Measurements from ENCODE around the gene ZNF232.
"Not testable (repeated sequence)": the region's sequence is repeated elsewhere in the genome, so short reads cannot be mapped to it uniquely, and the experiment has no call there.

Gene ZNF232

DNA sequence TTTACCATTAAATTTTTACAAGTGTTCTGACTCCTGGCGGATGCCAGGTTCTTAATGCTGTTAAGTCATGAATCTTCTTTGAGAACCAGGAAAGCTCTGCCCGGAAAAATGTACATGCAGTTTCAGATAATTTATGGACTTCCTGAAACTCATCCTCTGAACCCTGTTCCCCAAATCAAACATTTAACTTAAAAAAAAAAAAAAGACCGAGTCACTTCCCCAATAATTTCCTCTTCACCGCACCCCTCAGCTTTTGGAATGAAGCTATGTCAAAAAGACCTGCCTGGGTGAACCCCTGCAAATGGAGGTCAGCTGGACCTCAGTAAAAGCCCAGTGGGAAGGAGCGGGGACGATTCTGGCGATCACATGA lies 15.0 kb downstream of the ZNF232 start:
- no peak for DNase-seq

DNA sequence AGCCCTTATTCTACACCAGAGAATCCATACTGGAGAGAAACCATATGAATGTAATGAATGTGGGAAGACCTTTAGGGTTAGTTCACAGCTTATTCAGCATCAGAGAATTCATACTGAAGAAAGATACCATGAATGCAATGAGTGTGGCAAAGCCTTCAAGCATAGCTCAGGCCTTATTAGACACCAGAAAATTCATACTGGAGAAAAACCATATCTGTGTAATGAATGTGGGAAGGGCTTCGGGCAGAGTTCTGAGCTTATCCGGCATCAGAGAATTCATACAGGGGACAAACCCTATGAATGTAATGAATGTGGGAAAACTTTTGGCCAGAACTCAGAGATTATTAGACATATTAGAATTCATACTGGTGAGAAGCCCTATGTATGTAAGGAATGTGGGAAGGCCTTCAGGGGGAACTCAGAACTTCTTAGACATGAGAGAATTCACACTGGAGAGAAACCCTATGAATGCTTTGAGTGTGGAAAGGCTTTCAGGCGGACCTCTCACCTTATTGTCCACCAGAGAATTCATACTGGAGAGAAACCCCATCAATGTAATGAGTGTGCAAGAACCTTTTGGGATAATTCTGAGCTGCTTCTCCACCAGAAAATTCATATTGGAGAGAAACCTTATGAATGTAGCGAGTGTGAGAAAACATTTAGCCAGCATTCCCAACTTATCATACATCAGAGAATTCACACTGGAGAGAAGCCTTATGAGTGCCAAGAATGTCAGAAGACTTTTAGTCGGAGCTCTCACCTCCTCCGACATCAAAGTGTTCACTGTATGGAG lies 19.3 kb downstream of the ZNF232 start:
- no peak for DNase-seq

DNA sequence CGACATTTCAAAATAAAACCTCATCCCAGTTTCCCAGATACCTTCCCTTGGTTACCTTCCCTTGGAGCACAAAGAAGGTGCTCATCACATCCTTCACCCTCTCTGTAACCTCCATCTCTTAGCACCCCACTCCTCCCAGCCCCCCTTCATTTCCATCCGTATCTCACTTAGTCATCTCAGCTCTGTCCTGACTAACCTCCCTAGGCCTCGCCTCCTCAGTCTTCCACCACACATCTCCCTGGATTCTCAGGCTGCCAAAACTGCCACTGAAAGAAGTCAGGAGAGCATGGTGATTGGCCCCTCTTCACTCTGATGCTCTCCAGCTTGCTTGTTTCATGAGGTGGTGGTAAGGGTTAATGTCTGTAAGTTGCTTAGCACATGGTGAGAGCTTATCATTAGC lies 31.1 kb downstream of the ZNF232 start:
- DNase-seq: no peak

DNA sequence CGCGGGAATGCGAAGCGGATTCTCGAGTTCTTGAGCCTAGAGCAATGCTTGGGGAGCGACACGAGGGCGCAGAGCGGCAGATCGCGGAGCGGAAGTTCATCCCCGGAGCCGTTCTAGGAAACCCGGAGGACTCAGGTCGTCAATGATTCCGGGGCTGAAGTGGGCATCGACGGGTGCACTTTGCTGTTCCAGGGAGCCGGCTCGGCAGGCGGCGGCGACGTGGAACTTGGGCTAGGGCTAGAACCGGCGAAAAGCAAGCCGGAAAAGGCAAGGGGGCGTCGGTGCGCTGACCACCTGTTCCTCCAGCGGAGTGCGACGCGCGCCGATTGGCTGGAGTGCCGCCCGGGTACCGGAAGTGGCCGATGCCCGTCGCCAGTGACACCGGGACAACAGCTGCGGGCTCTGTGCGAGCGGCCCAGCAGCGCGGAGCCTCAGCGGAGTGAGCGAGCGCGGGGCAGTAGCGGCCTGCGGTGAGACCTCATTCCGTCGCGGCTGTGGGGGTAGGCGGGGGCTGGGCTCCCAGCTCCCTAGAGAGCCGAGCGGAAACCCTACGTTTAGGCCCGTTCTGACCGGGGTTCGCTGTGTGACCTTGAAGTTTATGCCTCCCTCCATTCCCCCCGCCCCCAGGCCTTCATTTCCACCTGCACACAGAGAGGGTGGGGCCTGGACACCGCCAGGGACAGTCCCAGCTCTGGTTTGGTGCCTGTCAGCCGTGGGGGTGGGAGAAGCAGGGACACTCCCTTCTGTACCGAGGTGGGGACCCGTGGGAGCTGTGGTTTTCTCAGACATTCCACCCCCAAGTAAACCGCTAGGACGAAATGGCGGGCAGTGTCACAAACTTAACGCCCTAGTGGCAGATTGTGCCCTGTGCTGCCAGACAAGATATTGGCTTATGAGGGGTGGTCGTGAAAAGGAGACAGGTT lies 33.3 kb downstream of the ZNF232 start, which contains the start of gene ZFP3:
TSS of gene ZFP3 (plus strand) at position 362 of the 923 bp plus-strand sequence. CDS start 13,038 bp downstream, outside the sequence.
- peak; percentile 62 for DNase-seq

DNA sequence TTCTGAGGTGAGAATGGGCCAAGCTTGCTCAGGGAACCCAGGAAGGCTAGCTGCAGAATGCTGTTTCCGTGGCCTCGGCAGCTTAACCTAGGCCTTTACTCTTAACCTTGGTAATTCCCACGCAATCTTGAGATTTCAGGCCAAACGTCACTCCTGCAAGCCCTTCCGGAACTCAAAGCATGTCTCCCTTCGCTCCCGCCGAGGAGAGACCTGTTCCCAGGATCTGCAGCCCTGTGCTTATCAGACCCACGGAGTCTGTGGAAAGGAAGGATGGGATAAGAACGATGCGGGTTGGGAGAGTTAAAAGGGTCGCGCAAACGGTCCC lies 33.9 kb downstream of the ZNF232 start:
- no peak for DNase-seq

DNA sequence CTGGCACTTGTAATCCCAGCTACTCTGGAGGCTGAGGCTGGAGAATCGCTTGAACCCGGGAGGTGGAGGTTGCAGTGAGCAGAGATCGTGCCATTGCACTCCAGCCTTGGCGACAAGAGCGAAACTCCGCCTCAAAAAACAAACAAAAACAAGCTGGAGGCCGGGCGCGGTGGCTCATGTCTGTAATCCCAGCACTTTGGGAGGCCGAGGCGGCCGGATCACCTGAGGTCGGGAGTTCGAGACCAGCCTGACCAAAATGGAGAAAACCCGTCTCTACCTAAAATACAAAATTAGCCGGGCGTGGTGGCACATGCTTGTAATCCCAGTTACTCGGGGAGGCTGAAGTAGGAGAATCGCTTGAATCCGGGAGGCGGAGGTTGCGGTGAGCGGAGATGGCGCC lies 34.4 kb downstream of the ZNF232 start:
- DNase-seq: not testable (repeated sequence)

DNA sequence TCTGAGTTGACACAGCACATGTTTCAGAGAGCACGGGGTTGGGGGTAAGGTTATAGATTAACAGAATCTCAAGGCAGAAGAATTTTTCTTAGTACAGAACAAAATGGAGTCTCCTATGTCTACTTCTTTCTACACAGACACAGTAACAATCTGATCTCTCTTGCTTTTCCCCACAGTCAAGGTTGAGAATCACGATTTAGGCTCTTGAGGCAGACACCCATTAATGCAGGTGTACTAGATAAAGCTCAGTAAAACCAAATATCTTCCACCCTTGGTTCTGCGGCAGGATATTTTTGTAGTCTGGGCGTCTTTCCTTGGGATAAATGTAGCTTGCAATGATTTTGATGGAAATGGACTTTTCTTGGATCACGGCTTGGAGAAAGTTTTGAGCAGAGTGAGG lies 36.2 kb downstream of the ZNF232 start:
- not testable (repeated sequence) for DNase-seq

DNA sequence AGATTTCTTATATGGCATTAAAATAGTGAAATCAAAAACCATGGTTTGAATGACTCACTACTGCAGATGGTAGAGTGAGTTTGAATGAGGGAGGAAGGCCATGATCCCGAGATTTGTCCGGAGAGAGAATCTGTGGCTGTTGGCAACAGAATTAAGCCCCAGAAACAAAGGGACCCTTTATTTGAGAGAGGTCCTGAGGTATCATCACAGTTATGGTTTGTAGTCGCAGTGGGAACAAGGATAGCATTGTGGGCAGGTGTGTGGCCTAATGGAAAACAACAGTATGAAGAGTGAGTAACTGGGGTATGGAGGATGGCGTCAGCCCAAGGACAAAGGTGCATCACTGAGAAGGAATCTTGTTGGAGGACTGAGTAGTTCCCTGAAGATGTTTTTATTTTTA lies 42.0 kb downstream of the ZNF232 start:
- no peak for DNase-seq

DNA sequence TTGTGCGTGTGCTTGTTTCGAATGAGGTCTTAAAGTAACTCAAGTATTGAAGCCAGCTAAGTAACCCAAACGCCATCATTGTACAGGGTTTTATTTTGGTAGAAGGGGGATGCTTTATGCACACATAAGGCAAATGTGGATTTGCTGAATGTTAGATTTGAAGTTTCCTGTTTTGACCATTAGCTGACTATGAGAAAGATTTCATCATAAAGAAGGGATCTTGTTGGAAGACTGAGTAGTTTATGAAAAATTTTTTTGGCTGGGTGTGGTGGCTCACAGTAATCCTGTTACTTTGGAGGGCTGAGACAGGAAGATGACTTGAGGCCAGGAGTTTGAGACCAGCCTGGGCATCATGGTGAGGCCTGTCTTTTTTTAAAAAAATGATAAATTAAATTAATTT lies 43.4 kb downstream of the ZNF232 start:
- no peak for DNase-seq

DNA sequence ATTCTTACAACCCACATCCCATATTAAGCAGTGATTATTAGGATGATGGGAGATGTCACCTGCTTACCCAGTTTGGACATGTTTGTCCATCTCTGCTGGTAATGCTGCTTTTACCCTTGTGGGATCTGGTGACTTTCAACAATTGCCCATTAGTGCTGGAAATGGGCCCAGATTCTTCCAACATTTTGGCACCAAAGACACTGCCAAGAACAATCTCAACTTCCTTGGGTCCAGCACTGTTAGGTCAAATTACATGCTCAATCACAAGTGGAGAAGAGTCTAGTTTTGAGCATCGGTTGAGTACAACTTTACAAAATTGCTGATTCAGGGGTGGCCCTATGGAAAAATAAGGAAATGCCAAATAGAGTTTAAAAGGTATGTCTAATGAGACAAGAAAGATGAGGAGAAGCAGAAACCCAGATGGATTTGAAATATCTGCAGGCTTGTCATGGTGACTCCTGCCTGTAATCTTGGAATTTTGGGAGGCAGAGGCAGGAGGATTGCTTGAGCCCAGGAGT lies 46.4 kb downstream of the ZNF232 start:
- no peak for DNase-seq

All from activated gamma-delta T cell (primary cell).